GM12874 (cell line): Measurements from ENCODE around the gene DSCAML1.

Experiments used
- TF ChIP-seq, protein P1 (sequence below): IDR thresholded peaks from 2 replicates; pipeline ENCODE4 v1.5.1; 2011; ENCODE audit warnings: low read depth, mild to moderate bottlenecking, control low read depth, low read length, moderate library complexity; ENCODE audit not compliant: insufficient read depth

Gene DSCAML1

DNA sequence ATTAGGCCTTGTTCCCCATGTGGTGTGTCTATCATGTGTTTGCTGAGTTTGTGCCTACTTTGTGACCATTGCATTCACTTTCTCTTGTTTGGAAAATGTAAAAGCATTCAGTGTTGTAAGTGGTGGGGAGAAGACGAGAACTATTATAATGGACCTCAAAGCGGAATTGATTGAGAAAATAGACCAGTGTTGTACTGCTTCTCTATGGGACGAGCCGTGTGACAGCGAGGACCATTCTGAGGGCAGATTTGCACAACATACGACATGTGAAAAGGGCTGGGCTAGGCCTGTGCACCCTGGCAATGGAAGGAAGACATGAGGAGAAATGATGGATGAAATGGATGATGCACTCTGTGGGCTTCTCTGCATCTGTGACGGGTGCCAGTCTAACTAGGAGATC, 233.5 kb downstream of the DSCAML1 start:
- TF ChIP-seq, protein P1, sequence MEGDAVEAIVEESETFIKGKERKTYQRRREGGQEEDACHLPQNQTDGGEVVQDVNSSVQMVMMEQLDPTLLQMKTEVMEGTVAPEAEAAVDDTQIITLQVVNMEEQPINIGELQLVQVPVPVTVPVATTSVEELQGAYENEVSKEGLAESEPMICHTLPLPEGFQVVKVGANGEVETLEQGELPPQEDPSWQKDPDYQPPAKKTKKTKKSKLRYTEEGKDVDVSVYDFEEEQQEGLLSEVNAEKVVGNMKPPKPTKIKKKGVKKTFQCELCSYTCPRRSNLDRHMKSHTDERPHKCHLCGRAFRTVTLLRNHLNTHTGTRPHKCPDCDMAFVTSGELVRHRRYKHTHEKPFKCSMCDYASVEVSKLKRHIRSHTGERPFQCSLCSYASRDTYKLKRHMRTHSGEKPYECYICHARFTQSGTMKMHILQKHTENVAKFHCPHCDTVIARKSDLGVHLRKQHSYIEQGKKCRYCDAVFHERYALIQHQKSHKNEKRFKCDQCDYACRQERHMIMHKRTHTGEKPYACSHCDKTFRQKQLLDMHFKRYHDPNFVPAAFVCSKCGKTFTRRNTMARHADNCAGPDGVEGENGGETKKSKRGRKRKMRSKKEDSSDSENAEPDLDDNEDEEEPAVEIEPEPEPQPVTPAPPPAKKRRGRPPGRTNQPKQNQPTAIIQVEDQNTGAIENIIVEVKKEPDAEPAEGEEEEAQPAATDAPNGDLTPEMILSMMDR, result no peak

DNA sequence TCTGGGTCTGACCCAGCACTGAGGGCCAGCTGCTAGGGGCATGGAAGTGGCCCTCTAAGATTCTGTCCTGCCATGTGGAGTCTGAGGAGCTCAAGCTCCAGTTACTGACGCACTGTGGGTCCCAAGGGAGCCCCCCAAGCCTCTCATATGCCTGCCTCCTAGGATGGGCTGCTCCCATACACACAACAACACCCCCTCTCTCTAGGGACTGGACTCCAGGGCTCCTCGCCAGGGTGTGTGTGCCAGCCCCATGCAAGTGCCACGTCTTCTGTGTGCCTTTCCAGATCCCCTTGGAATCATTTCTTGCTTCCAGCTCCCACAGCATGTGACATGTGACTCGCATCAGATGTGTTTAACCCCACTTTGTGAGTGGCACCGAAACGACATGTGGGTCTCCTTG, 234.9 kb downstream of the DSCAML1 start:
- TF ChIP-seq, protein P1, result no peak

GRCh38 chr11:117560780-117561530, 236.1 kb downstream of the DSCAML1 start:
- TF ChIP-seq, protein P1, result no peak

DNA sequence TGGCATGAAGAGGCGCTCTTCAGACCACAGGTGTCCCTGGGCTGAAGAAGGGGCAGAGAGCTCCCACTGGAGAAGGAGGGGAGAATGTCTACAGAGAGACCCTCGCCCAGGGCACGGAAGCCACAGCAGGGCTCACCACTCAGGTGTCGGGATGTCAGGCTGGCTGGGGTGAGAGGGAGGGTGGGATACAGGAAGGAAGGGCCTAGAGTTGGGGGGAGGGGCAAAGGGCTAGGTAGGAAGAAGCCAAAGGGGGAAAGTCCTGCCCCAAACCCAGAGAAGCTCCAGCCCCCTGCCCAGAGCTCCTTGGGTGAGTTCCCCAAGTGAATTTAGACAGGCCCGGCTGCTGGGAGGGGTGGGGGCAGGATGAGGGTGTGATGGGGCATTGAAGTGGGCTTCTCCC, 237.3 kb downstream of the DSCAML1 start:
- TF ChIP-seq, protein P1, result no peak

- TF ChIP-seq, protein P1, result no peak
These were observed 239.7 kb downstream of the DSCAML1 start for GRCh38 chr11:117557361-117557760.

DNA sequence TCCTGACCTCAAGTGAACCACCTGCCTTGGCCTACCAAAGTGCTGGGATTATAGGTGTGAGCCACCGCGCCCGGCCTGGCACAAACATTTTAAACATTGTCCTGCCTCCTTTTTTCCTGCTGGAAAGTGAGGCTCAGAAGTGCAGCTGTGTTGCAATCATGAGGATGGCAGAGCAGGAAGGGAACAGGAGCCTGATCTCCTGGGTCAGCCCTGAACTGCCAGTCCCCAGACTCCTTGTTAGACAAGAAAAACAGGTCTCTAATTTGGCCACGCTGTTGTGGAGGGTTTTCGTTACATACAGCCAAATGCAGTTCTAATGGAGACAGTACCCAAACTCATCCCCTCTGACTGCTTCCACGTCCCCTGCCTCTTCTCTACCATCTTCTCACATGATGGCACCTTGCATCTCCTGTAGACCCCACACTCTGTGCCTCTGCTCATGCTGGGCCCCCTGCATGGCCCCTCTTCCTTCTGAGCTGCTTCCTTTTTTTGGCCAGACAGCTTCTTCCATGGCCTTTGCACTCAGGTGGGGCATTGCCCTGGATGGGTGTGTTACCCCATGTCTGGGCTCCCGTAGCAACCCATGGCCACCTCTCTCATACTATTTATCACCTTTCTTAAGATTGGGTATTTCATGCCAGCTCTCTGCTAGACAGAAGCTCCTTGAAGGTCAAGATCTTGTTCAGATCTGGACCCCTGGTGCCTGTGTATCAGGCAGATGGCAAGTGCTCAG, 242.2 kb downstream of the DSCAML1 start:
- TF ChIP-seq, protein P1, result no peak

GRCh38 chr11:117552626-117553025, 244.4 kb downstream of the DSCAML1 start:
- TF ChIP-seq, protein P1, result no peak
